Suprapubic skin (tissue), 4 donors: ENCODE measurements around the gene AMN. TPM values are rescaled to one million over a fixed set of nuclear protein-coding genes. Genes with fewer than 3 reads are reported as not detected.

ENCODE experiments used
- DNase-seq, 2 donors: peaks; one replicate each; pipeline ENCODE4 v3.0.0-alpha.2; 2019; ENCODE audit warnings: low spot score in 2 of 2
- H3K27ac ChIP-seq: fragments of 200-600 bp; sonication (generic); one replicate; pipeline ENCODE4 v1.5.1; 2019
- H3K27me3 ChIP-seq: fragments of 200-600 bp; sonication (generic); one replicate; pipeline ENCODE4 v1.5.1; 2019
- H3K36me3 ChIP-seq: fragments of 200-600 bp; sonication (generic); one replicate; pipeline ENCODE4 v1.5.1; 2019
- H3K4me1 ChIP-seq: fragments of 200-600 bp; sonication (generic); one replicate; pipeline ENCODE4 v1.5.1; 2019
- H3K4me3 ChIP-seq: fragments of 200-600 bp; sonication (generic); one replicate; pipeline ENCODE4 v1.5.1; 2019; ENCODE audit warnings: mild to moderate bottlenecking
- H3K9me3 ChIP-seq: fragments of 200-600 bp; sonication (generic); one replicate; pipeline ENCODE4 v1.5.1; 2019
- EP300 ChIP-seq: sonication (generic); formaldehyde crosslinking; IDR thresholded peaks from one replicate; pipeline ENCODE4 v1.6.1; 2017; ENCODE audit warnings: antibody characterized with exemption
- POLR2A ChIP-seq, 2 donors: fragments of 450-650 bp; IDR thresholded peaks; one replicate each; pipeline ENCODE4 v1.6.1; 2017; ENCODE audit warnings: antibody characterized with exemption in 2 of 2, mild to moderate bottlenecking in 2 of 2, moderate library complexity in 2 of 2
- POLR2AphosphoS5 ChIP-seq, 3 donors: sonication (generic); formaldehyde crosslinking; IDR thresholded peaks; one replicate each; pipeline ENCODE4 v1.6.1; 2017; ENCODE audit warnings: antibody characterized with exemption in 3 of 3
- WGBS: methylation state at CpG from one replicate; pipeline ENCODE4 v1.1.5; 2018; 5-methylcytosine and 5-hydroxymethylcytosine counted together
- total RNA-seq, 4 donors: library from RNA; depleted of rRNA; stranded (reverse); fragments of >200 nt; gene quantifications; one replicate each; pipeline ENCODE4 v1.1.0, GENCODE V29; 2016
- TF ChIP-seq, protein P1 (sequence below), 2 donors: fragments of 200-600 bp in 1 of 2; fragments of 450-650 bp in 1 of 2; sonication (generic) in 1 of 2; IDR thresholded peaks; one replicate each; pipeline ENCODE4 v1.5.1; 2016 to 2019; ENCODE audit warnings: antibody characterized with exemption in 2 of 2, mild to moderate bottlenecking in 1 of 2, moderate library complexity in 1 of 2

AMN gene
- total RNA-seq, 4 donors from 2014 or later: 10.6 to 11.8 (median 11.1) TPM

DNA sequence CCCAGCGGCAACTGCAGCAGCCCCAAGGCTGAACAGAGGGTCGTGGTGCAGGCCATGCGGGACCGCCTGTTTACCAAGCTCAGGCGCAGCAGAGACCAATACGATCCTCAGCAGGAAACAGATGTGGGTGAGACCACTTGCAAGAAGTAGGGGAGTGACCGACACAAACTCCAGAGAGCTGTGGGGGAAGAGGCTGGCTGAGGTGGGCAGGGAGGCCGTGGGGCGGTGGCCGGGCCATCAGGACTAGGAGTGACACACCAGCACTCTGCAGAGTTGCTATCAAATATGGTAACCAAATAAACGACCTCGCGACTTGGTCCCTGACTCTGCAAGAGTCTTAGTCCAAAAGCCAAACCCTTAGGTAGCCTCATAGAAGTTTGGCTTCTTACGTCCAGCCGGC lies 30.6 kb downstream of the AMN start:
- peaks cover 85% of the 10 kb centered on the region for H3K36me3 ChIP-seq
- 82% methylated on average over 15 of the region's 15 CpGs for WGBS
- H3K27me3 ChIP-seq: no peaks in the 10 kb centered on the region
- H3K4me1 ChIP-seq: no peaks in the 10 kb centered on the region
- DNase-seq: no peak
- no peaks in the 10 kb centered on the region for H3K9me3 ChIP-seq
- H3K4me3 ChIP-seq: no peak overlapping the region
- no peak overlapping the region for H3K27ac ChIP-seq
- TF ChIP-seq, protein P1, sequence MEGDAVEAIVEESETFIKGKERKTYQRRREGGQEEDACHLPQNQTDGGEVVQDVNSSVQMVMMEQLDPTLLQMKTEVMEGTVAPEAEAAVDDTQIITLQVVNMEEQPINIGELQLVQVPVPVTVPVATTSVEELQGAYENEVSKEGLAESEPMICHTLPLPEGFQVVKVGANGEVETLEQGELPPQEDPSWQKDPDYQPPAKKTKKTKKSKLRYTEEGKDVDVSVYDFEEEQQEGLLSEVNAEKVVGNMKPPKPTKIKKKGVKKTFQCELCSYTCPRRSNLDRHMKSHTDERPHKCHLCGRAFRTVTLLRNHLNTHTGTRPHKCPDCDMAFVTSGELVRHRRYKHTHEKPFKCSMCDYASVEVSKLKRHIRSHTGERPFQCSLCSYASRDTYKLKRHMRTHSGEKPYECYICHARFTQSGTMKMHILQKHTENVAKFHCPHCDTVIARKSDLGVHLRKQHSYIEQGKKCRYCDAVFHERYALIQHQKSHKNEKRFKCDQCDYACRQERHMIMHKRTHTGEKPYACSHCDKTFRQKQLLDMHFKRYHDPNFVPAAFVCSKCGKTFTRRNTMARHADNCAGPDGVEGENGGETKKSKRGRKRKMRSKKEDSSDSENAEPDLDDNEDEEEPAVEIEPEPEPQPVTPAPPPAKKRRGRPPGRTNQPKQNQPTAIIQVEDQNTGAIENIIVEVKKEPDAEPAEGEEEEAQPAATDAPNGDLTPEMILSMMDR (IDR thresholded peaks at IDR 0.05): no peak
- no peak for TF ChIP-seq POLR2AphosphoS5 (IDR thresholded peaks at IDR 0.05)
- TF ChIP-seq POLR2A (IDR thresholded peaks at IDR 0.05): no peak
- no peak for TF ChIP-seq EP300

DNA sequence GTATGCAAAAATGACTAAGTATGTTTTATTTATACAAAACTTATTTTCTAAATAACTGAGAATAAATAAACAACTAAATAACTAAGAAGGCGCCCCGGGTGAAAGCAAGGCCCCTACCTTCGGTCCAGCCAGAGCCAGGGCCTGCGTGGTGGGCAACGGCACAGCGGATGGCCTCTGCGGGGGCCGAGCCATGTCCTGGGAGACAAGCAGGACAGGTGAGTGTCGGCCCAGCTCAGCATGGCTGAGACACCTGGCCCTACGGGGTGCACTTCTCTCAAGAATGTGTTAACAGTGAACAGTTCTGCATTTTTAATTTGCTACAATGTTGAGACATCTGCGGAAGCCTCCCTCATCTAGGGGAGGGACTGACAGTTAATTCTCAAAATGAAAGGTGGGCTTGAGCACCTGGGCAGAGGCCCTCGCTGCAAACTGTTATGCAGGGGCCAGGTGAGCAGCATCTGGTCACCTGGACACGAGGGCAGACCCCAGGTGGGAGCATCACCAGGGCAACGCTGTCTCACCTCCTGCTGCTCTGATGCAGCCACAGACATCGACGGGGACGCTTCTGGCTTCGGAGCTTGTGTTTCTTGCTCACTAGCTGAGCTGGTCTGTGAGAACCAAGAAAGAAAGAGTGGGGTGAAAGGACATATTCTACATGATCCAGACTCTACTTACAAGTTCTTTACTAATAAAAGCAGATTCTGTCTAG lies 31.8 kb downstream of the AMN start:
- Histone ChIP-seq H3K27ac (no peak overlapping the region), H3K4me1 (no peaks in the 10 kb centered on the region), H3K9me3 (no peaks in the 10 kb centered on the region), H3K27me3 (no peaks in the 10 kb centered on the region), H3K4me3 (no peak overlapping the region), H3K36me3 (peaks cover 89% of the 10 kb centered on the region)
- WGBS: 94% methylated on average over 16 of the region's 18 CpGs
- no peak for DNase-seq
- TF ChIP-seq, protein P1 (IDR thresholded peaks at IDR 0.05): no peak
- no peak for TF ChIP-seq EP300
- TF ChIP-seq POLR2A (IDR thresholded peaks at IDR 0.05): no peak
- no peak for TF ChIP-seq POLR2AphosphoS5 (IDR thresholded peaks at IDR 0.05)

DNA sequence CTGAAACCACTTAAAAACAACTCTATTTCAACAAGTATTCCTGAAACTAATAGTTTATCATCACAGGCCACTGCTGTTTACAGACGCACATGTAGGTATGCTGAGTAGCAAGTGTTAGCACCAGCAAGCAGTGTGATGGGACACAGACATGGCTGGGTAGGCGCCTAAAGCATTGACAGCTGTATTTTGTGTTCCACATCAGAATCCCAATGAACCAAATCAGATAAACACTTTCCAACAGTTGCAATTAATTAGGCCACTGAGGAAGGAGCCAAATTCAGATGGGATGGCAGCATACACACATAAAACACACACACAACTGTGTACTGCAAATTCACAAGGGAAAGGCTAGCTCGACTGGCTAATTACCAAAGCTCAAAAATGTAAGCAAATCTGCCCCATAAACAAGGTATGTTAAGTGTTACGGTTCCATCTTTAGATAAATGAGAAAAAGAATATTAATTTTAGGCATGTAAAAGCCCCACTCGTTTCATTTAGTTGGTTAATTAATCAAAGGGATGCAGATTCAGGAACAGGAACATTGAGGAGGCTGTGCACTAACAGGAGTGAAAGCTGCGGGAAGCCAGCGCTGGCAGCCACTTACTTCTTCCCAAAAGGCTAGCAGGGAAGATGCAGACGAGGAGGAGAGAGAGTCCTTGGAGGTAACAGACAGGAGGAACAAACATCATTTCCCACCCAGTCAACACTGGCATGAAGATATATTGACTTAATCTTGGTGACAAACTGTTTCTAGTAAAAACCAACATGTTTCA lies 33.4 kb downstream of the AMN start:
- Histone ChIP-seq H3K36me3 (peaks cover 89% of the 10 kb centered on the region), H3K4me3 (no peak overlapping the region), H3K27me3 (no peaks in the 10 kb centered on the region), H3K4me1 (no peaks in the 10 kb centered on the region), H3K9me3 (no peaks in the 10 kb centered on the region), H3K27ac (no peak overlapping the region)
- TF ChIP-seq POLR2AphosphoS5 (IDR thresholded peaks at IDR 0.05) (no peak), POLR2A (IDR thresholded peaks at IDR 0.05) (no peak), EP300 (no peak)
- TF ChIP-seq, protein P1 (IDR thresholded peaks at IDR 0.05): no peak
- whole genome bisulfite sequencing: 79% methylated on average over 8 of the region's 8 CpGs
- no peak for DNase-seq

GRCh38 chr14:102957222-102957621 lies 34.8 kb downstream of the AMN start:
- Histone ChIP-seq H3K4me3 (no peak overlapping the region), H3K27me3 (no peaks in the 10 kb centered on the region), H3K9me3 (no peaks in the 10 kb centered on the region), H3K4me1 (no peaks in the 10 kb centered on the region), H3K27ac (no peak overlapping the region), H3K36me3 (peaks cover 88% of the 10 kb centered on the region)
- no peak for DNase-seq
- TF ChIP-seq POLR2A (IDR thresholded peaks at IDR 0.05) (no peak), POLR2AphosphoS5 (IDR thresholded peaks at IDR 0.05) (no peak), EP300 (no peak)
- TF ChIP-seq, protein P1 (IDR thresholded peaks at IDR 0.05): no peak
- 92% methylated on average over 10 of the region's 10 CpGs for WGBS

GRCh38 chr14:102958461-102958860 lies 36.0 kb downstream of the AMN start:
- Histone ChIP-seq H3K27me3 (no peaks in the 10 kb centered on the region), H3K4me3 (no peak overlapping the region), H3K9me3 (no peaks in the 10 kb centered on the region), H3K36me3 (peaks cover 88% of the 10 kb centered on the region), H3K27ac (no peak overlapping the region), H3K4me1 (no peaks in the 10 kb centered on the region)
- TF ChIP-seq, protein P1 (IDR thresholded peaks at IDR 0.05): no peak
- TF ChIP-seq EP300: no peak
- 95% methylated on average over 10 of the region's 10 CpGs for WGBS
- no peak for DNase-seq
